Sigmoid colon (tissue), 4 donors: ENCODE data around the gene RASA2.

Experiments used
- EP300 ChIP-seq, 4 donors: sonication (generic); formaldehyde crosslinking; IDR thresholded peaks; one replicate each; pipeline ENCODE4 v1.6.1; 2017; ENCODE audit warnings: antibody characterized with exemption in 4 of 4
- POLR2A ChIP-seq, 2 donors: fragments of 450-650 bp; IDR thresholded peaks; one replicate each; pipeline ENCODE4 v1.6.1; 2016; ENCODE audit warnings: antibody characterized with exemption in 2 of 2, mild to moderate bottlenecking in 2 of 2, moderate library complexity in 2 of 2
- POLR2AphosphoS5 ChIP-seq, 4 donors: sonication (generic); formaldehyde crosslinking; IDR thresholded peaks; one replicate each; pipeline ENCODE4 v1.6.1; 2017; ENCODE audit warnings: antibody characterized with exemption in 4 of 4
- TF ChIP-seq, protein P1 (sequence below), 4 experiments: fragments of 450-650 bp in 3 of 4; fragments of 200-600 bp in 1 of 4; IDR thresholded peaks; one replicate each; pipeline ENCODE4 v1.5.1; 2016 to 2019; ENCODE audit warnings: antibody characterized with exemption in 4 of 4, mild to moderate bottlenecking in 3 of 4, moderate library complexity in 2 of 4

DNA sequence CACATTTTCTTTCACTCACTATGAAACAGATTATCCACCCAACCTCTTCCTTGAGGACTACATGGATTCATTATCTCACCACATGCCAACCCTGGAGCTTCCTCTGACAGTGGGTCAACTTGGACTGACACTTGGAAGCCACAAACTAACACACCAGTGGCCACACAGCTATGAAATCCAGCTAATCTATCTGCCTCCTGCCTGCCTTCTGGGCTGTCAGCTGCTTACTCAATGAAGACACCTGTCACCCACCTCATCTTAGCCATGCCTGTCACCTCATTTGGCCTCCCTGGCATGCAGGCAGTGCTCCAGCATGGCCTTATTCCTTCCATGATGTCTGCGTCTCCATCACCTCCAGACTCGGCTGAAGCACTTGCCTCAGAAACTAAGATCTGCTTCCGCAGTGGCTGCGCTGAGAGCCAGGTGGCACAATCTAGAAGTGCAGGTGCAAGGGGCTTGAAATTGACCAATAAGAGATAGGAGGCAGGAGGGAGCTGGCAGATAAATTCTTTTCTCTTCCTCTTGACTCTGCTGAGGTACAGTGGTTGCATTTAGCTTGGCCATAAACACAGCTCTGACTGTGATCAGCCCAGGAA, 146.1 kb downstream of the RASA2 start:
- TF ChIP-seq POLR2AphosphoS5 (IDR thresholded peaks at IDR 0.05), result no peak
- TF ChIP-seq, protein P1, sequence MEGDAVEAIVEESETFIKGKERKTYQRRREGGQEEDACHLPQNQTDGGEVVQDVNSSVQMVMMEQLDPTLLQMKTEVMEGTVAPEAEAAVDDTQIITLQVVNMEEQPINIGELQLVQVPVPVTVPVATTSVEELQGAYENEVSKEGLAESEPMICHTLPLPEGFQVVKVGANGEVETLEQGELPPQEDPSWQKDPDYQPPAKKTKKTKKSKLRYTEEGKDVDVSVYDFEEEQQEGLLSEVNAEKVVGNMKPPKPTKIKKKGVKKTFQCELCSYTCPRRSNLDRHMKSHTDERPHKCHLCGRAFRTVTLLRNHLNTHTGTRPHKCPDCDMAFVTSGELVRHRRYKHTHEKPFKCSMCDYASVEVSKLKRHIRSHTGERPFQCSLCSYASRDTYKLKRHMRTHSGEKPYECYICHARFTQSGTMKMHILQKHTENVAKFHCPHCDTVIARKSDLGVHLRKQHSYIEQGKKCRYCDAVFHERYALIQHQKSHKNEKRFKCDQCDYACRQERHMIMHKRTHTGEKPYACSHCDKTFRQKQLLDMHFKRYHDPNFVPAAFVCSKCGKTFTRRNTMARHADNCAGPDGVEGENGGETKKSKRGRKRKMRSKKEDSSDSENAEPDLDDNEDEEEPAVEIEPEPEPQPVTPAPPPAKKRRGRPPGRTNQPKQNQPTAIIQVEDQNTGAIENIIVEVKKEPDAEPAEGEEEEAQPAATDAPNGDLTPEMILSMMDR (IDR thresholded peaks at IDR 0.05), result no peak
- no peak for TF ChIP-seq POLR2A (IDR thresholded peaks at IDR 0.05)
- TF ChIP-seq EP300 (IDR thresholded peaks at IDR 0.05), result no peak
